CD8-positive, alpha-beta memory T cell (primary cell): ENCODE measurements around the gene TBC1D5. TPM values are rescaled to one million over a fixed set of nuclear protein-coding genes. Genes with fewer than 3 reads are reported as not detected.
A peak's percentile ranks its signal among the peaks of the same experiment; 100 is the strongest.

ENCODE experiments used
- CTCF ChIA-PET: fragments of 350-600 bp; sonication (Branson Sonifier 250); formaldehyde crosslinking; loops from one replicate; lab custom pipeline; 2021; ENCODE audit warnings: antibody characterized with exemption; lab: Charles Lee
- POLR2A ChIA-PET: fragments of 350-600 bp; sonication (Branson Sonifier 250); formaldehyde crosslinking; loops from one replicate; lab custom pipeline; 2021; ENCODE audit warnings: antibody characterized with exemption; lab: Charles Lee
- DNase-seq, 5 donors: peaks; one replicate each; pipeline versions ENCODE4 v3.0.0 to v3.0.0-alpha.2; 2020 to 2022; ENCODE audit warnings: mixed read lengths in 1 of 5
- H3K27ac ChIP-seq: one replicate; pipeline ENCODE4 v1.7.0; 2013; ENCODE audit warnings: low read depth, mild to moderate bottlenecking, low read length, moderate library complexity
- H3K27me3 ChIP-seq: 2 replicates; pipeline ENCODE4 v1.7.0; 2013; ENCODE audit warnings: low read length, mild to moderate bottlenecking; ENCODE audit not compliant: insufficient read depth, poor library complexity, severe bottlenecking
- H3K36me3 ChIP-seq: 2 replicates; pipeline ENCODE4 v1.7.0; 2013; ENCODE audit warnings: mild to moderate bottlenecking, low read length, moderate library complexity; ENCODE audit not compliant: insufficient read depth
- H3K4me1 ChIP-seq: 2 replicates; pipeline ENCODE4 v1.7.0; 2013; ENCODE audit warnings: mild to moderate bottlenecking, low read length, moderate library complexity; ENCODE audit not compliant: insufficient read depth
- H3K4me3 ChIP-seq: 2 replicates; pipeline ENCODE4 v1.7.0; 2013; ENCODE audit warnings: mild to moderate bottlenecking, low read length
- H3K9me3 ChIP-seq: 2 replicates; pipeline ENCODE4 v1.7.0; 2013; ENCODE audit warnings: mild to moderate bottlenecking, low read length
- H3K27ac Mint-ChIP-seq, 8 donors: one replicate each; pipeline ENCODE4 v1.8.0; 2020 to 2021; ENCODE audit warnings: mixed read lengths in 8 of 8, mild to moderate bottlenecking in 6 of 8, inconsistent platforms in 3 of 8, moderate library complexity in 3 of 8
- H3K27me3 Mint-ChIP-seq, 2 donors: one replicate each; pipeline ENCODE4 v1.8.0; 2020 to 2021; ENCODE audit warnings: mixed read lengths in 2 of 2, mild to moderate bottlenecking in 1 of 2, moderate library complexity in 1 of 2
- H3K36me3 Mint-ChIP-seq, 3 donors: one replicate each; pipeline ENCODE4 v1.8.0; 2020 to 2021; ENCODE audit warnings: mixed read lengths in 3 of 3, inconsistent platforms in 1 of 3, mild to moderate bottlenecking in 1 of 3
- H3K4me1 Mint-ChIP-seq, 3 donors: one replicate each; pipeline ENCODE4 v1.8.0; 2020 to 2021; ENCODE audit warnings: mixed read lengths in 3 of 3, inconsistent platforms in 1 of 3, mild to moderate bottlenecking in 1 of 3
- H3K4me3 Mint-ChIP-seq, 7 donors: one replicate each; pipeline ENCODE4 v1.8.0; 2020 to 2021; ENCODE audit warnings: mixed read lengths in 7 of 7, mild to moderate bottlenecking in 6 of 7, moderate library complexity in 4 of 7, inconsistent platforms in 2 of 7
- H3K9me3 Mint-ChIP-seq, 5 donors: one replicate each; pipeline ENCODE4 v1.8.0; 2020 to 2022; ENCODE audit warnings: mixed read lengths in 5 of 5, mild to moderate bottlenecking in 3 of 5, moderate library complexity in 2 of 5, inconsistent platforms in 1 of 5
- polyA plus RNA-seq: library from polyadenylated mRNA; unstranded; fragments of 300-500 nt; fragmentation: Illumina TruSeq; gene quantifications from one replicate; pipeline ENCODE4 v1.2.3, GENCODE V29; 2021
- total RNA-seq, 2 experiments: library from RNA; stranded (reverse); gene quantifications; one replicate each; pipeline ENCODE4 v1.2.3, GENCODE V29; 2021

The TBC1D5 gene
- total and polyA plus RNA-seq, 3 experiments from 2014 or later: 35.8 to 45.1 (median 40.0) TPM

GRCh38 chr3:17336291-17336690, 406.1 kb downstream of the TBC1D5 start:
- H3K4me1 ChIP-seq: no peaks in the 10 kb centered on the region
- H3K27me3 ChIP-seq: no peaks in the 10 kb centered on the region
- no peak overlapping the region for H3K27ac ChIP-seq
- Mint-ChIP-seq H3K36me3 (peaks cover 0 to 10% (median 4%) of the 10 kb centered on the region in 3 donors), H3K4me3 (peak overlapping the region in 3 of 7 donors; percentile 33 to 62 (median 50)), H3K27ac (peak overlapping the region in 4 of 8 donors; percentile 64 to 90 (median 72)), H3K4me1 (peaks cover 0 to 8% (median 1%) of the 10 kb centered on the region in 3 donors), H3K9me3 (no peaks in the 10 kb centered on the region), H3K27me3 (no peaks in the 10 kb centered on the region)
- H3K36me3 ChIP-seq: no peaks in the 10 kb centered on the region
- DNase-seq: no peak
- no peaks in the 10 kb centered on the region for H3K9me3 ChIP-seq
- no peak overlapping the region for H3K4me3 ChIP-seq
- ChIA-PET POLR2A (no interaction called here), CTCF (no interaction called here)

- POLR2A ChIA-PET: no interaction called here
- no peaks in the 10 kb centered on the region for H3K36me3 ChIP-seq
- Mint-ChIP-seq H3K4me3 (no peak overlapping the region), H3K27me3 (no peaks in the 10 kb centered on the region), H3K27ac (no peak overlapping the region), H3K36me3 (peaks cover 0 to 9% (median 1%) of the 10 kb centered on the region in 3 donors), H3K9me3 (no peaks in the 10 kb centered on the region), H3K4me1 (peaks cover 0 to 8% (median 1%) of the 10 kb centered on the region in 3 donors)
- DNase-seq: no peak
- no peak overlapping the region for H3K4me3 ChIP-seq
- no peaks in the 10 kb centered on the region for H3K4me1 ChIP-seq
- H3K27me3 ChIP-seq: no peaks in the 10 kb centered on the region
- no peaks in the 10 kb centered on the region for H3K9me3 ChIP-seq
- CTCF ChIA-PET: interaction anchor here (1.1 kb wide), 1 partner anchor 45 kb away, joined by 3 read pairs; no protein-coding TSS in a partner anchor
- H3K27ac ChIP-seq: no peak overlapping the region
These were observed 408.5 kb downstream of the TBC1D5 start for GRCh38 chr3:17333893-17334292.

GRCh38 chr3:17333446-17333845, 409.0 kb downstream of the TBC1D5 start:
- ChIA-PET POLR2A (no interaction called here), CTCF (interaction anchor here (1.1 kb wide), 1 partner anchor 45 kb away, joined by 3 read pairs; no protein-coding TSS in a partner anchor)
- Mint-ChIP-seq H3K9me3 (no peaks in the 10 kb centered on the region), H3K4me1 (peaks cover 0 to 8% (median 1%) of the 10 kb centered on the region in 3 donors), H3K27me3 (no peaks in the 10 kb centered on the region), H3K36me3 (peaks cover 0 to 11% (median 1%) of the 10 kb centered on the region in 3 donors), H3K4me3 (no peak overlapping the region), H3K27ac (no peak overlapping the region)
- H3K27ac ChIP-seq: no peak overlapping the region
- H3K27me3 ChIP-seq: no peaks in the 10 kb centered on the region
- DNase-seq: no peak
- H3K36me3 ChIP-seq: no peaks in the 10 kb centered on the region
- H3K4me3 ChIP-seq: no peak overlapping the region
- no peaks in the 10 kb centered on the region for H3K4me1 ChIP-seq
- no peaks in the 10 kb centered on the region for H3K9me3 ChIP-seq

GRCh38 chr3:17330660-17331059, 411.8 kb downstream of the TBC1D5 start:
- Histone ChIP-seq H3K4me3 (no peak overlapping the region), H3K27ac (no peak overlapping the region), H3K9me3 (no peaks in the 10 kb centered on the region), H3K36me3 (no peaks in the 10 kb centered on the region), H3K27me3 (no peaks in the 10 kb centered on the region), H3K4me1 (no peaks in the 10 kb centered on the region)
- Mint-ChIP-seq H3K27me3 (no peaks in the 10 kb centered on the region), H3K4me3 (no peak overlapping the region), H3K27ac (no peak overlapping the region), H3K4me1 (no peaks in the 10 kb centered on the region), H3K9me3 (no peaks in the 10 kb centered on the region), H3K36me3 (peaks cover 2 to 6% (median 3%) of the 10 kb centered on the region in 3 donors)
- CTCF ChIA-PET: no interaction called here
- POLR2A ChIA-PET: no interaction called here
- DNase-seq: no peak

- Mint-ChIP-seq H3K9me3 (no peaks in the 10 kb centered on the region), H3K27me3 (no peaks in the 10 kb centered on the region)
These were observed 412.5 kb downstream of the TBC1D5 start for GRCh38 chr3:17329927-17330326.

DNA sequence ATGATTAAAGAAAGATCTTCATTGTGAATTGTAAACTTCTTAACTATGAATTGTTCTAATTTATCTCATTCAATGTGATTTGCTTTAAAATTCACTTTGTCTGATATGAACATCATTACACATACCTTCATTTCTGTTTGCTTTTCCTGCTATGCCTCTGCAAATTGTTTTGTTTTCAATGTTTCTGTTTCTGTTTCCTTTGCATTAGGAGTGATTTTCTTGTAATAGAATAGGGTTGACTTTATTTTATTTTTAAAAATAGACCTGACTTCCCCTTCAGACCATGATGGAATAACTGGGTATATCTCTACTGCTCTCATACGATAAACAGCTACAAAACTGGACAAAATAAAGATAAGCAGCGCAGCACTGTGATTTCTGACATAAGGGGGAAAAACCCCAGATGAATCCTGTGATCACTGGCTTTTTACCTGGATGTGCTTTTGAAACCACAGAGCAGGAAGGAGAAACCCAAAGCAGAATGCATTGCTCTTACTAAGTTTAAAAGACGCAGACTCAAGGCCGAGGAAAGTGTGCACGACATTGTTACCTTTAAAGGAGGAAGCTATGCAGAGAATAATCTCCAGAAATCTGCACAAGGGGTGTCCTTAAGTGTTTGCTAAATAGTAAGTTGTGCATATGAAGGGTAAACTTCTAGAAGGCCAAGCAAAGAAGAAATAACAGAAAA, 420.2 kb downstream of the TBC1D5 start:
- Mint-ChIP-seq H3K27ac (peak overlapping the region in 6 of 8 donors; percentile 27 to 52 (median 44)), H3K27me3 (no peaks in the 10 kb centered on the region), H3K9me3 (peaks cover 0 to 4% (median under 1%) of the 10 kb centered on the region in 5 donors), H3K4me1 (peaks cover 17 to 28% (median 21%) of the 10 kb centered on the region in 3 donors), H3K4me3 (peak overlapping the region in 6 of 7 donors; percentile 12 to 61 (median 47)), H3K36me3 (peaks cover 6 to 13% (median 12%) of the 10 kb centered on the region in 3 donors)
- ChIA-PET POLR2A (no interaction called here), CTCF (no interaction called here)
- Histone ChIP-seq H3K4me1 (peaks cover 9% of the 10 kb centered on the region), H3K4me3 (no peak overlapping the region), H3K36me3 (no peaks in the 10 kb centered on the region), H3K27me3 (no peaks in the 10 kb centered on the region), H3K9me3 (no peaks in the 10 kb centered on the region), H3K27ac (no peak overlapping the region)
- DNase-seq: no peak

More at GRCh38 chr3:17329927-17330326, 412.5 kb downstream of the TBC1D5 start:
- peaks cover 0 to 3% (median 0%) of the 10 kb centered on the region in 3 donors for H3K4me1 Mint-ChIP-seq
- no peak for DNase-seq
- ChIA-PET POLR2A (no interaction called here), CTCF (no interaction called here)
- Histone ChIP-seq H3K4me1 (no peaks in the 10 kb centered on the region), H3K27ac (no peak overlapping the region), H3K9me3 (no peaks in the 10 kb centered on the region), H3K4me3 (no peak overlapping the region), H3K36me3 (no peaks in the 10 kb centered on the region), H3K27me3 (no peaks in the 10 kb centered on the region)
- peaks cover 3 to 6% (median 4%) of the 10 kb centered on the region in 3 donors for H3K36me3 Mint-ChIP-seq
- H3K4me3 Mint-ChIP-seq: no peak overlapping the region
- no peak overlapping the region for H3K27ac Mint-ChIP-seq

GRCh38 chr3:17320266-17320665, 422.2 kb downstream of the TBC1D5 start:
- ChIA-PET CTCF (no interaction called here), POLR2A (no interaction called here)
- Histone ChIP-seq H3K36me3 (no peaks in the 10 kb centered on the region), H3K4me1 (peaks cover 9% of the 10 kb centered on the region), H3K4me3 (no peak overlapping the region), H3K27me3 (no peaks in the 10 kb centered on the region), H3K9me3 (no peaks in the 10 kb centered on the region), H3K27ac (no peak overlapping the region)
- peaks cover 17 to 28% (median 21%) of the 10 kb centered on the region in 3 donors for H3K4me1 Mint-ChIP-seq
- peaks cover 6 to 16% (median 14%) of the 10 kb centered on the region in 3 donors for H3K36me3 Mint-ChIP-seq
- no peak overlapping the region for H3K4me3 Mint-ChIP-seq
- no peak for DNase-seq
- H3K9me3 Mint-ChIP-seq: peaks cover 0 to 4% (median 3%) of the 10 kb centered on the region in 5 donors
- no peaks in the 10 kb centered on the region for H3K27me3 Mint-ChIP-seq
- no peak overlapping the region for H3K27ac Mint-ChIP-seq

DNA sequence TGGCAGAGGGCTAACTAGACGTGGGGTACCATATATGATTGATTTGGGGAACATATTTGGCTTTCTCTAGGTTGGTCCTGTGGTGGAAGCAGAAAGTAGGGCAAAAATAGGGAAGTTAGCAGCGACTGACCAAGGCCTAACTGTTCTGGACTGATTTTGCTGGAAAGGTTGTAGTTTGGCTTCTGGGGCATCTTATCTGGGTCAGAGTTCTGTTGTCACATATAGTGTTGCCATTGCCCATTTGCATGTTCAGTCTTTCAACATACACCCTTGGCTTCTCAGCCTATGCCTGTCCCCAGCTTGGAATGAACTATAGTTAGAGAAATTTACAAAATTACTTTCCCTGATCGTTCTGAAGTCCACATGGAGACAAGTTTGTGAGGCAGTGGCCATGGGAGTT, 426.5 kb downstream of the TBC1D5 start:
- Mint-ChIP-seq H3K9me3 (peaks cover 0 to 4% (median 3%) of the 10 kb centered on the region in 5 donors), H3K36me3 (peaks cover 9 to 16% (median 14%) of the 10 kb centered on the region in 3 donors), H3K4me3 (no peak overlapping the region), H3K4me1 (no peaks in the 10 kb centered on the region), H3K27ac (no peak overlapping the region), H3K27me3 (no peaks in the 10 kb centered on the region)
- no peaks in the 10 kb centered on the region for H3K4me1 ChIP-seq
- H3K27me3 ChIP-seq: no peaks in the 10 kb centered on the region
- DNase-seq: no peak
- H3K36me3 ChIP-seq: no peaks in the 10 kb centered on the region
- ChIA-PET CTCF (no interaction called here), POLR2A (no interaction called here)
- H3K9me3 ChIP-seq: no peaks in the 10 kb centered on the region
- no peak overlapping the region for H3K27ac ChIP-seq
- no peak overlapping the region for H3K4me3 ChIP-seq
